Memory B cell (primary cell): ENCODE results near the gene BBS9.

Source experiments
- ATAC-seq: fragments of 150-1000 bp; cut with Tn5 transposase; 2 replicates; pipeline ENCODE4 v1.10.0; 2021; ENCODE audit warnings: low read depth, mild to moderate bottlenecking, moderate library complexity
- DNase-seq, 2 donors: peaks; one replicate each; pipeline ENCODE4 v3.0.0; 2022; ENCODE audit warnings: low spot score in 2 of 2
- H3K27ac Mint-ChIP-seq: one replicate; pipeline ENCODE4 v1.8.0; 2022; ENCODE audit warnings: mild to moderate bottlenecking, moderate library complexity, mixed read lengths
- H3K27me3 Mint-ChIP-seq: one replicate; pipeline ENCODE4 v1.8.0; 2022; ENCODE audit warnings: mixed read lengths
- H3K36me3 Mint-ChIP-seq: one replicate; pipeline ENCODE4 v1.8.0; 2022; ENCODE audit warnings: mild to moderate bottlenecking, mixed read lengths
- H3K4me1 Mint-ChIP-seq: one replicate; pipeline ENCODE4 v1.8.0; 2022; ENCODE audit warnings: mixed read lengths
- H3K4me3 Mint-ChIP-seq: one replicate; pipeline ENCODE4 v1.8.0; 2022; ENCODE audit warnings: mild to moderate bottlenecking, moderate library complexity, mixed read lengths
- H3K9me3 Mint-ChIP-seq: one replicate; pipeline ENCODE4 v1.8.0; 2022; ENCODE audit warnings: mixed read lengths

The BBS9 gene

GRCh38 chr7:33400214-33400538 lies 270.8 kb downstream of the BBS9 start:
- peaks cover 23% of the 10 kb centered on the region for H3K36me3 Mint-ChIP-seq
- peaks cover 3% of the 10 kb centered on the region for H3K9me3 Mint-ChIP-seq
- no peaks in the 10 kb centered on the region for H3K27me3 Mint-ChIP-seq
- H3K27ac Mint-ChIP-seq = no peak overlapping the region
- no peak overlapping the region for H3K4me3 Mint-ChIP-seq
- no peaks in the 10 kb centered on the region for H3K4me1 Mint-ChIP-seq
- DNase-seq (no peak), ATAC-seq (no peak)

- Mint-ChIP-seq H3K27ac (no peak overlapping the region), H3K4me3 (no peak overlapping the region), H3K9me3 (peaks cover 16% of the 10 kb centered on the region), H3K36me3 (peaks cover 27% of the 10 kb centered on the region), H3K4me1 (peaks cover 2% of the 10 kb centered on the region), H3K27me3 (no peaks in the 10 kb centered on the region)
- ATAC-seq = no peak
- no peak for DNase-seq
Observed at GRCh38 chr7:33410266-33410665, 280.9 kb downstream of the BBS9 start.

- no peak overlapping the region for H3K4me3 Mint-ChIP-seq
- peaks cover 16% of the 10 kb centered on the region for H3K9me3 Mint-ChIP-seq
- peaks cover 2% of the 10 kb centered on the region for H3K4me1 Mint-ChIP-seq
- DNase-seq (no peak), ATAC-seq (no peak)
- no peak overlapping the region for H3K27ac Mint-ChIP-seq
- no peaks in the 10 kb centered on the region for H3K27me3 Mint-ChIP-seq
- H3K36me3 Mint-ChIP-seq = peaks cover 26% of the 10 kb centered on the region
Observed at GRCh38 chr7:33411020-33411419, 281.7 kb downstream of the BBS9 start.

- DNase-seq (no peak), ATAC-seq (no peak)
- peaks cover 12% of the 10 kb centered on the region for H3K9me3 Mint-ChIP-seq
- H3K27me3 Mint-ChIP-seq = no peaks in the 10 kb centered on the region
- H3K27ac Mint-ChIP-seq = no peak overlapping the region
- peaks cover 20% of the 10 kb centered on the region for H3K36me3 Mint-ChIP-seq
- H3K4me1 Mint-ChIP-seq = no peaks in the 10 kb centered on the region
- no peak overlapping the region for H3K4me3 Mint-ChIP-seq
Observed at GRCh38 chr7:33412331-33412730, 283.0 kb downstream of the BBS9 start.

GRCh38 chr7:33418251-33418701 lies 288.9 kb downstream of the BBS9 start:
- Mint-ChIP-seq H3K27ac (no peak overlapping the region), H3K4me3 (no peak overlapping the region), H3K4me1 (peaks cover 6% of the 10 kb centered on the region), H3K36me3 (peaks cover 2% of the 10 kb centered on the region), H3K9me3 (no peaks in the 10 kb centered on the region), H3K27me3 (no peaks in the 10 kb centered on the region)
- ATAC-seq (no peak), DNase-seq (no peak)

GRCh38 chr7:33420311-33420940 lies 291.1 kb downstream of the BBS9 start:
- Mint-ChIP-seq H3K27ac (no peak overlapping the region), H3K27me3 (no peaks in the 10 kb centered on the region), H3K36me3 (peaks cover under 1% of the 10 kb centered on the region), H3K9me3 (no peaks in the 10 kb centered on the region), H3K4me3 (no peak overlapping the region), H3K4me1 (peaks cover 9% of the 10 kb centered on the region)
- DNase-seq (no peak), ATAC-seq (no peak)

- H3K27ac Mint-ChIP-seq = no peak overlapping the region
- H3K4me3 Mint-ChIP-seq = no peak overlapping the region
- DNase-seq (no peak), ATAC-seq (no peak)
- H3K27me3 Mint-ChIP-seq = no peaks in the 10 kb centered on the region
- H3K36me3 Mint-ChIP-seq = peaks cover 1% of the 10 kb centered on the region
- H3K9me3 Mint-ChIP-seq = no peaks in the 10 kb centered on the region
- H3K4me1 Mint-ChIP-seq = peaks cover 9% of the 10 kb centered on the region
Observed at GRCh38 chr7:33421429-33421828, 292.1 kb downstream of the BBS9 start.

GRCh38 chr7:33422141-33422540 lies 292.8 kb downstream of the BBS9 start:
- H3K4me3 Mint-ChIP-seq = no peak overlapping the region
- H3K27ac Mint-ChIP-seq = no peak overlapping the region
- H3K36me3 Mint-ChIP-seq = peaks cover 1% of the 10 kb centered on the region
- no peaks in the 10 kb centered on the region for H3K27me3 Mint-ChIP-seq
- no peak for DNase-seq
- peaks cover 9% of the 10 kb centered on the region for H3K4me1 Mint-ChIP-seq
- ATAC-seq = no peak
- H3K9me3 Mint-ChIP-seq = no peaks in the 10 kb centered on the region

GRCh38 chr7:33422825-33423645 lies 293.7 kb downstream of the BBS9 start:
- H3K27ac Mint-ChIP-seq = peak overlapping the region; percentile 67
- peaks cover 9% of the 10 kb centered on the region for H3K4me1 Mint-ChIP-seq
- no peaks in the 10 kb centered on the region for H3K9me3 Mint-ChIP-seq
- DNase-seq (no peak), ATAC-seq (peak; percentile 35)
- H3K4me3 Mint-ChIP-seq = no peak overlapping the region
- H3K27me3 Mint-ChIP-seq = no peaks in the 10 kb centered on the region
- H3K36me3 Mint-ChIP-seq = peaks cover 1% of the 10 kb centered on the region

GRCh38 chr7:33423646-33424020 lies 294.3 kb downstream of the BBS9 start:
- no peaks in the 10 kb centered on the region for H3K9me3 Mint-ChIP-seq
- peak overlapping the region; percentile 67 for H3K27ac Mint-ChIP-seq
- DNase-seq = peak in 1 of 2 donors; percentile 13
- no peaks in the 10 kb centered on the region for H3K27me3 Mint-ChIP-seq
- H3K4me1 Mint-ChIP-seq = peaks cover 9% of the 10 kb centered on the region
- H3K36me3 Mint-ChIP-seq = peaks cover 1% of the 10 kb centered on the region
- ATAC-seq = peak; percentile 74
- no peak overlapping the region for H3K4me3 Mint-ChIP-seq

GRCh38 chr7:33425395-33425794 lies 296.0 kb downstream of the BBS9 start:
- H3K4me1 Mint-ChIP-seq = peaks cover 9% of the 10 kb centered on the region
- peaks cover 1% of the 10 kb centered on the region for H3K36me3 Mint-ChIP-seq
- no peak overlapping the region for H3K27ac Mint-ChIP-seq
- no peaks in the 10 kb centered on the region for H3K9me3 Mint-ChIP-seq
- H3K27me3 Mint-ChIP-seq = no peaks in the 10 kb centered on the region
- ATAC-seq (no peak), DNase-seq (no peak)
- H3K4me3 Mint-ChIP-seq = no peak overlapping the region

GRCh38 chr7:33425929-33426678 lies 296.7 kb downstream of the BBS9 start:
- ATAC-seq (no peak), DNase-seq (no peak)
- no peak overlapping the region for H3K27ac Mint-ChIP-seq
- H3K4me1 Mint-ChIP-seq = peaks cover 9% of the 10 kb centered on the region
- no peaks in the 10 kb centered on the region for H3K27me3 Mint-ChIP-seq
- H3K9me3 Mint-ChIP-seq = no peaks in the 10 kb centered on the region
- no peak overlapping the region for H3K4me3 Mint-ChIP-seq
- peaks cover 3% of the 10 kb centered on the region for H3K36me3 Mint-ChIP-seq

- Mint-ChIP-seq H3K27ac (no peak overlapping the region), H3K4me3 (no peak overlapping the region), H3K27me3 (no peaks in the 10 kb centered on the region), H3K36me3 (peaks cover 5% of the 10 kb centered on the region), H3K4me1 (peaks cover 3% of the 10 kb centered on the region), H3K9me3 (no peaks in the 10 kb centered on the region)
- ATAC-seq = no peak
- no peak for DNase-seq
Observed at GRCh38 chr7:33428415-33428814, 299.1 kb downstream of the BBS9 start.

- peaks cover 3% of the 10 kb centered on the region for H3K36me3 Mint-ChIP-seq
- H3K27me3 Mint-ChIP-seq = no peaks in the 10 kb centered on the region
- no peak for ATAC-seq
- H3K27ac Mint-ChIP-seq = no peak overlapping the region
- no peaks in the 10 kb centered on the region for H3K4me1 Mint-ChIP-seq
- DNase-seq = no peak
- no peak overlapping the region for H3K4me3 Mint-ChIP-seq
- H3K9me3 Mint-ChIP-seq = no peaks in the 10 kb centered on the region
Observed at GRCh38 chr7:33431543-33431942, 302.2 kb downstream of the BBS9 start.
